ENCODE measurements around the gene NOTCH2NLA. TPM values are rescaled to one million over a fixed set of nuclear protein-coding genes. Genes with fewer than 3 reads are reported as not detected.
A peak's percentile ranks its signal among the peaks of the same experiment; 100 is the strongest.
"Not testable (repeated sequence)": the region's sequence is repeated elsewhere in the genome, so short reads cannot be mapped to it uniquely, and the experiment has no call there.

The NOTCH2NLA gene
- total RNA-seq (2014; rRNA removed; shearing (Covaris generic); ENCODE audit: low replicate concordance) = 1.9 and 8.2 TPM in 2 replicates

- H2AFZ ChIP-seq (ENCODE audit: low read length); H4K20me1 ChIP-seq (ENCODE audit: insufficient read depth, low read depth, low read length); H3K9me3 ChIP-seq (ENCODE audit: low read length); H3K9me2 ChIP-seq (replicated peaks; ENCODE audit: insufficient read depth, low read length); H3K27ac ChIP-seq (ENCODE audit: low read length); H3K36me3 ChIP-seq (ENCODE audit: insufficient read depth, low read length); H3K27me3 ChIP-seq (ENCODE audit: low read length); H3K4me1 ChIP-seq (ENCODE audit: low read length); H3K79me2 ChIP-seq (ENCODE audit: low read length): not testable (repeated sequence)
- peak; percentile 42 for DNase-seq
- H3K9ac ChIP-seq (ENCODE audit: low read length) = peak within 1 kb of the TSS; percentile 58
- H3K4me3 ChIP-seq (ENCODE audit: low read length) = peak within 1 kb of the TSS; percentile 59; the same call in 1 of the 2 replicates
- H3K4me2 ChIP-seq (ENCODE audit: low read depth, low read length, poor library complexity, severe bottlenecking) = peak within 1 kb of the TSS; percentile 45
Observed at GRCh38 chr1:146228710-146229477, at the start of gene NOTCH2NLA. NOTCH2NLA (minus strand) TSS chr1:146229021; CDS start chr1:146189337, 39,684 bp downstream.

DNA sequence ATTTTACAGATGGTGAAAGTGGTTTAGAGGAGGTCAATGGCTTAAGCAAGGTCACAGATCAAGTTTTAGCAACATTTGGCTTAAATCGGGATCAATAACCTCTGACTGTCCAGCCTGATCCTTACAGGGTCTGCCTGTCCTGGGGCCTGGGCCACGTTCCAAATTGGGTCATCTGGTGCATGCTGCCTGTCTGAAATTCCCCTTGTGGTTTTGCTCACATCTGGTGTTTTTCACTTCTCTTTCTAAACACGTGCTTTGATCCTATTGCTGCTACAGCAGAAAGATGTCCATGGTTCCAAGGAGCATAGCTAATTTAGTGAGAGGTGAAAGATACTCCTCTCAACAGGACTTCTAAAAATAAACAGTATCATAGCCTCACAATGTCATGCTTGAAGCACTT, 49.5 kb upstream of the NOTCH2NLA start:
- not testable (repeated sequence) for H3K9me2 ChIP-seq (replicated peaks; ENCODE audit: insufficient read depth, low read length); H4K20me1 ChIP-seq (ENCODE audit: insufficient read depth, low read depth, low read length); H3K27me3 ChIP-seq (ENCODE audit: low read length); H3K4me3 ChIP-seq (ENCODE audit: low read length); H3K9ac ChIP-seq (ENCODE audit: low read length); H3K9me3 ChIP-seq (ENCODE audit: low read length); H3K27ac ChIP-seq (ENCODE audit: low read length); H3K79me2 ChIP-seq (ENCODE audit: low read length); H3K4me1 ChIP-seq (ENCODE audit: low read length); DNase-seq; H3K36me3 ChIP-seq (ENCODE audit: insufficient read depth, low read length); H2AFZ ChIP-seq (ENCODE audit: low read length); H3K4me2 ChIP-seq (ENCODE audit: low read depth, low read length, poor library complexity, severe bottlenecking)

DNA sequence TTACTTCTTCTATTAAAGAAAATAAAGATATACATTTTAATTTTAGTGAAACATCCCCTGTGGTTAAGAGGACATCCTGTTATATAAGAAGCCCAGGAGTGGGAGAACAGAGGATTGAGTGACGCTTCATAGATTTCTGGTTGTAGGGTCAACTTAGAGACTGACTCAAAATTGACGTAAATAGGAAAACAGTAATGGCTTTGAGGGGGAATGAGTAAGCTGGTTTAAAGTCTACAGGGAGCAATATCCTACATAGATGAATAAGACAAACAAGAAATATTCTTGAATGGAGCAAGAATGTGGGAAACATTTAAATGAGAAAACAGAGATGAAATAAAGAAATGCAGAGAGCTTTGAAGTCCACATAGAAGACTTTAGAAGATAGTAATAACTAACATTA, 48.3 kb upstream of the NOTCH2NLA start:
- not testable (repeated sequence) for H3K27me3 ChIP-seq (ENCODE audit: low read length); H4K20me1 ChIP-seq (ENCODE audit: insufficient read depth, low read depth, low read length); H3K9me2 ChIP-seq (replicated peaks; ENCODE audit: insufficient read depth, low read length); DNase-seq; H3K27ac ChIP-seq (ENCODE audit: low read length); H3K4me3 ChIP-seq (ENCODE audit: low read length); H3K79me2 ChIP-seq (ENCODE audit: low read length); H3K36me3 ChIP-seq (ENCODE audit: insufficient read depth, low read length); H3K4me1 ChIP-seq (ENCODE audit: low read length); H3K4me2 ChIP-seq (ENCODE audit: low read depth, low read length, poor library complexity, severe bottlenecking); H2AFZ ChIP-seq (ENCODE audit: low read length); H3K9ac ChIP-seq (ENCODE audit: low read length); H3K9me3 ChIP-seq (ENCODE audit: low read length)

DNA sequence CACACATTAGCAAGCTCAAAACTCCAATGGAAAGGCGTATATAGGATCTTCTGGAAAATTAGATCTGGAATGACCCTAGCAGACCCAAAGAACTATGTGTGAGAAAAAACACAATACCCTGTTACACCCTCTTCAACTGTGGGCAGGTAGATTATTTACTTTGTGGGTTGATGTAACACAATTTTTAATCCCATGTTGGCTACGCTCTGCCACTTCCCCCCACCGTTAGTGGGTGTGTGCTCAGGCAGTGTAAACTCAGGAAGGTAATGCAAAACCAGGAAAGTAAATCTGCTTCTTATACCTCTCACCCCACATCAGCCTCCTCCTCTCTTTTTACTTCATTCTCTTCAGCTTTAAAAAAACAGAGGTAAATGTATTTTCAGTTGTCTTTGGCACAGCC, 45.3 kb upstream of the NOTCH2NLA start:
- H2AFZ ChIP-seq (ENCODE audit: low read length); H4K20me1 ChIP-seq (ENCODE audit: insufficient read depth, low read depth, low read length); DNase-seq; H3K9me2 ChIP-seq (replicated peaks; ENCODE audit: insufficient read depth, low read length); H3K4me2 ChIP-seq (ENCODE audit: low read depth, low read length, poor library complexity, severe bottlenecking); H3K9ac ChIP-seq (ENCODE audit: low read length); H3K4me3 ChIP-seq (ENCODE audit: low read length); H3K27ac ChIP-seq (ENCODE audit: low read length); H3K4me1 ChIP-seq (ENCODE audit: low read length); H3K36me3 ChIP-seq (ENCODE audit: insufficient read depth, low read length); H3K9me3 ChIP-seq (ENCODE audit: low read length); H3K27me3 ChIP-seq (ENCODE audit: low read length); H3K79me2 ChIP-seq (ENCODE audit: low read length): not testable (repeated sequence)

- not testable (repeated sequence) for H3K9me3 ChIP-seq (ENCODE audit: low read length); H2AFZ ChIP-seq (ENCODE audit: low read length); H3K4me2 ChIP-seq (ENCODE audit: low read depth, low read length, poor library complexity, severe bottlenecking); H3K27ac ChIP-seq (ENCODE audit: low read length); H3K9me2 ChIP-seq (replicated peaks; ENCODE audit: insufficient read depth, low read length); H3K79me2 ChIP-seq (ENCODE audit: low read length); H3K4me3 ChIP-seq (ENCODE audit: low read length); H3K27me3 ChIP-seq (ENCODE audit: low read length); H3K4me1 ChIP-seq (ENCODE audit: low read length); H4K20me1 ChIP-seq (ENCODE audit: insufficient read depth, low read depth, low read length); DNase-seq; H3K9ac ChIP-seq (ENCODE audit: low read length); H3K36me3 ChIP-seq (ENCODE audit: insufficient read depth, low read length)
Observed at GRCh38 chr1:146273194-146273593, 44.4 kb upstream of the NOTCH2NLA start.

GRCh38 chr1:146272734-146273133, 43.9 kb upstream of the NOTCH2NLA start:
- not testable (repeated sequence) for DNase-seq; H4K20me1 ChIP-seq (ENCODE audit: insufficient read depth, low read depth, low read length); H3K79me2 ChIP-seq (ENCODE audit: low read length); H3K4me1 ChIP-seq (ENCODE audit: low read length); H3K9me2 ChIP-seq (replicated peaks; ENCODE audit: insufficient read depth, low read length); H3K4me3 ChIP-seq (ENCODE audit: low read length); H3K27ac ChIP-seq (ENCODE audit: low read length); H2AFZ ChIP-seq (ENCODE audit: low read length); H3K4me2 ChIP-seq (ENCODE audit: low read depth, low read length, poor library complexity, severe bottlenecking); H3K9ac ChIP-seq (ENCODE audit: low read length); H3K9me3 ChIP-seq (ENCODE audit: low read length); H3K36me3 ChIP-seq (ENCODE audit: insufficient read depth, low read length); H3K27me3 ChIP-seq (ENCODE audit: low read length)

- H3K4me3 ChIP-seq (ENCODE audit: low read length); H3K9ac ChIP-seq (ENCODE audit: low read length); H3K9me3 ChIP-seq (ENCODE audit: low read length); H3K4me1 ChIP-seq (ENCODE audit: low read length); H3K4me2 ChIP-seq (ENCODE audit: low read depth, low read length, poor library complexity, severe bottlenecking); H3K9me2 ChIP-seq (replicated peaks; ENCODE audit: insufficient read depth, low read length); H3K79me2 ChIP-seq (ENCODE audit: low read length); DNase-seq; H3K27ac ChIP-seq (ENCODE audit: low read length); H4K20me1 ChIP-seq (ENCODE audit: insufficient read depth, low read depth, low read length); H3K27me3 ChIP-seq (ENCODE audit: low read length); H2AFZ ChIP-seq (ENCODE audit: low read length); H3K36me3 ChIP-seq (ENCODE audit: insufficient read depth, low read length): not testable (repeated sequence)
Observed at GRCh38 chr1:146271977-146272376, 43.2 kb upstream of the NOTCH2NLA start.

DNA sequence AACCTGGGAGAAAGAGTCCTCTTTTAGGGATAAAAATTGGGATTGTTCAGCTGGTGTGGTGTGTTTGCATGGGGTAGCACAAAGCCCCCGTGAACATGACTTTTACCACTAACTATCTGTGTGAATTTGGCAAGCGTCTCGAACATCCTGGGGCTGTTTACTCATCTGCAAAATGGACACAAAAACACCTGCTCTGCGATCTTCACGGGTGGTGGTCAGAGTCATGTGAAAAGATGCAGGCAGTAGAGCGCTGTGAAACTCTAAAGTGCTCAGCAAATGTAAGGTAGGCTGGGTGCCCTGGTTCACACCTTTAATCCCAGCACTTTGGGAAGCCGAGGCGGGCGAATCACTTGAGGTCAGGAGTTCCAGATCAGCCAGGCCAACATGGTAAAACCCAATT, 41.3 kb upstream of the NOTCH2NLA start:
- not testable (repeated sequence) for H3K27me3 ChIP-seq (ENCODE audit: low read length); H3K4me1 ChIP-seq (ENCODE audit: low read length); H3K9ac ChIP-seq (ENCODE audit: low read length); H3K27ac ChIP-seq (ENCODE audit: low read length); H4K20me1 ChIP-seq (ENCODE audit: insufficient read depth, low read depth, low read length); DNase-seq; H3K9me2 ChIP-seq (replicated peaks; ENCODE audit: insufficient read depth, low read length); H3K79me2 ChIP-seq (ENCODE audit: low read length); H3K4me3 ChIP-seq (ENCODE audit: low read length); H3K9me3 ChIP-seq (ENCODE audit: low read length); H3K4me2 ChIP-seq (ENCODE audit: low read depth, low read length, poor library complexity, severe bottlenecking); H3K36me3 ChIP-seq (ENCODE audit: insufficient read depth, low read length); H2AFZ ChIP-seq (ENCODE audit: low read length)
